SK-N-SH treated with all-trans-retinoic acid at 6 μM for 48 hours (cell line): ENCODE data around the gene NACAD.

Source experiments
- ESRRG ChIP-seq: fragments of 250-450 bp; sonication (Bioruptor Pico); IDR thresholded peaks from 2 replicates; pipeline ENCODE4 v1.6.1; 2021; ENCODE audit warnings: mild to moderate bottlenecking
- ISL1 ChIP-seq: fragments of 250-450 bp; sonication (Bioruptor Pico); IDR thresholded peaks from 2 replicates; pipeline ENCODE4 v2.1.2; 2022; ENCODE audit warnings: mild to moderate bottlenecking, moderate library complexity
- RARB ChIP-seq: fragments of 250-450 bp; sonication (Bioruptor Pico); IDR thresholded peaks from 2 replicates; pipeline ENCODE4 v1.8.0; 2021; ENCODE audit warnings: mild to moderate bottlenecking, moderate library complexity
- ZNF8 ChIP-seq: fragments of 450-650 bp; formaldehyde crosslinking; IDR thresholded peaks from 2 replicates; pipeline ENCODE4 v1.5.0; 2020; ENCODE audit warnings: mild to moderate bottlenecking, moderate library complexity
- TF ChIP-seq, protein P1 (sequence below): fragments of 250-450 bp; sonication (Bioruptor Pico); IDR thresholded peaks from 2 replicates; pipeline ENCODE4 v1.8.0; 2020; ENCODE audit warnings: mild to moderate bottlenecking, moderate library complexity, borderline replicate concordance
- TF ChIP-seq, protein P2 (sequence below): fragments of 250-450 bp; sonication (Bioruptor Pico); IDR thresholded peaks from 2 replicates; pipeline ENCODE4 v1.5.1; 2020; ENCODE audit warnings: low read depth, mild to moderate bottlenecking, moderate library complexity

DNA sequence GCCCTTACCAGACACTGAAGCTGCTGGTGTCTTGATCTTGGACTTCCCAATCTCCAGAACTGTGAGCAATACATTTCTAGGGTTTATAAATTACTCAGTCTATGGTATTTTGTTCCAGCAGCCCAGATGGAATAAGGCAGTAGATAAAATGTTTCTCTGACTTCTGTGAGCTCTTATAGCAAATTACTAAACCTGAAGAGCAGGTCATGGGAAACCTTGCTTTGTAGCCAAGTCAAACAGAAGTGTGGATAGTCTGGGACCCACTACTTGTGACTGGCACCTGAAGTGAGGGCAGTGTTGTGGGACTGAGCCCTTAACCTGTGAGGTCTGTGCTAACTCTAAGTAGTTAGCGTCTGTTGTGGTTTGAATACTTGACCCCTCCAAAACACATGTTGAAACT is 27.3 kb upstream of the NACAD start:
- TF ChIP-seq RARB (CRISPR knock-in tag) (no peak), ZNF8 (CRISPR knock-in tag) (no peak), ISL1 (CRISPR knock-in tag) (no peak), ESRRG (CRISPR knock-in tag) (no peak)
- TF ChIP-seq, protein P1, sequence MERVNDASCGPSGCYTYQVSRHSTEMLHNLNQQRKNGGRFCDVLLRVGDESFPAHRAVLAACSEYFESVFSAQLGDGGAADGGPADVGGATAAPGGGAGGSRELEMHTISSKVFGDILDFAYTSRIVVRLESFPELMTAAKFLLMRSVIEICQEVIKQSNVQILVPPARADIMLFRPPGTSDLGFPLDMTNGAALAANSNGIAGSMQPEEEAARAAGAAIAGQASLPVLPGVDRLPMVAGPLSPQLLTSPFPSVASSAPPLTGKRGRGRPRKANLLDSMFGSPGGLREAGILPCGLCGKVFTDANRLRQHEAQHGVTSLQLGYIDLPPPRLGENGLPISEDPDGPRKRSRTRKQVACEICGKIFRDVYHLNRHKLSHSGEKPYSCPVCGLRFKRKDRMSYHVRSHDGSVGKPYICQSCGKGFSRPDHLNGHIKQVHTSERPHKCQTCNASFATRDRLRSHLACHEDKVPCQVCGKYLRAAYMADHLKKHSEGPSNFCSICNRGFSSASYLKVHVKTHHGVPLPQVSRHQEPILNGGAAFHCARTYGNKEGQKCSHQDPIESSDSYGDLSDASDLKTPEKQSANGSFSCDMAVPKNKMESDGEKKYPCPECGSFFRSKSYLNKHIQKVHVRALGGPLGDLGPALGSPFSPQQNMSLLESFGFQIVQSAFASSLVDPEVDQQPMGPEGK (CRISPR knock-in tag), result no peak
- TF ChIP-seq, protein P2, sequence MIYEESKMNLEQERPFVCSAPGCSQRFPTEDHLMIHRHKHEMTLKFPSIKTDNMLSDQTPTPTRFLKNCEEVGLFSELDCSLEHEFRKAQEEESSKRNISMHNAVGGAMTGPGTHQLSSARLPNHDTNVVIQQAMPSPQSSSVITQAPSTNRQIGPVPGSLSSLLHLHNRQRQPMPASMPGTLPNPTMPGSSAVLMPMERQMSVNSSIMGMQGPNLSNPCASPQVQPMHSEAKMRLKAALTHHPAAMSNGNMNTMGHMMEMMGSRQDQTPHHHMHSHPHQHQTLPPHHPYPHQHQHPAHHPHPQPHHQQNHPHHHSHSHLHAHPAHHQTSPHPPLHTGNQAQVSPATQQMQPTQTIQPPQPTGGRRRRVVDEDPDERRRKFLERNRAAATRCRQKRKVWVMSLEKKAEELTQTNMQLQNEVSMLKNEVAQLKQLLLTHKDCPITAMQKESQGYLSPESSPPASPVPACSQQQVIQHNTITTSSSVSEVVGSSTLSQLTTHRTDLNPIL, result no peak
